Measurements from ENCODE around the gene B3GALT4.

B3GALT4 gene

GRCh38 chr6:33292996-33293682, 16.2 kb downstream of the B3GALT4 start:
- no peak for DNase-seq (ENCODE audit: low spot score)

GRCh38 chr6:33294086-33294823, 17.3 kb downstream of the B3GALT4 start:
- DNase-seq (ENCODE audit: low spot score): no peak

- DNase-seq (ENCODE audit: low spot score): no peak
Measured at GRCh38 chr6:33295621-33296369, 18.9 kb downstream of the B3GALT4 start.

GRCh38 chr6:33296797-33297405, 20.0 kb downstream of the B3GALT4 start:
- DNase-seq (ENCODE audit: low spot score): no peak

GRCh38 chr6:33297406-33297955, 20.6 kb downstream of the B3GALT4 start:
- DNase-seq (ENCODE audit: low spot score): no peak

- DNase-seq (ENCODE audit: low spot score): peak; percentile 59
Measured at GRCh38 chr6:33297956-33298772, 21.2 kb downstream of the B3GALT4 start.

GRCh38 chr6:33298773-33299236, 21.9 kb downstream of the B3GALT4 start, which contains the start of gene RGL2:
Gene RGL2 (minus strand): TSS chr6:33298942. CDS start chr6:33298610, 332 bp downstream.
- peak; percentile 69 for DNase-seq (ENCODE audit: low spot score)

- peak; percentile 92 for DNase-seq (ENCODE audit: low spot score)
Measured at GRCh38 chr6:33299237-33299944, 22.5 kb downstream of the B3GALT4 start.

- DNase-seq (ENCODE audit: low spot score): no peak
Measured at GRCh38 chr6:33301877-33302276, 25.0 kb downstream of the B3GALT4 start.

- DNase-seq (ENCODE audit: low spot score): no peak
Measured at GRCh38 chr6:33304216-33304615, 27.3 kb downstream of the B3GALT4 start.

GRCh38 chr6:33305052-33305451, 28.1 kb downstream of the B3GALT4 start:
- DNase-seq (ENCODE audit: low spot score): no peak

GRCh38 chr6:33306356-33306755, 29.4 kb downstream of the B3GALT4 start:
- no peak for DNase-seq (ENCODE audit: low spot score)

- DNase-seq (ENCODE audit: low spot score): no peak
Measured at GRCh38 chr6:33312361-33313104, 35.6 kb downstream of the B3GALT4 start.

- DNase-seq (ENCODE audit: low spot score): peak; percentile 52
Measured at GRCh38 chr6:33313105-33313708, 36.3 kb downstream of the B3GALT4 start.

- DNase-seq (ENCODE audit: low spot score): peak; percentile 60
Measured at GRCh38 chr6:33313709-33314514, 37.0 kb downstream of the B3GALT4 start, which contains the start of gene TAPBP. Gene TAPBP (minus strand): TSS chr6:33314078. CDS start chr6:33314041, 37 bp downstream.

GRCh38 chr6:33314515-33314942, 37.6 kb downstream of the B3GALT4 start:
- DNase-seq (ENCODE audit: low spot score): no peak

- no peak for DNase-seq (ENCODE audit: low spot score)
Measured at GRCh38 chr6:33314943-33315792, 38.2 kb downstream of the B3GALT4 start.

All from D341Med (cell line).